A549 (cell line): ENCODE measurements around the gene JRKL.

Experiments used
- MYC ChIP-seq: IDR thresholded peaks from 2 replicates; pipeline ENCODE4 v1.6.1; 2012; ENCODE audit warnings: mild to moderate bottlenecking, inconsistent platforms, low read length, improper control_type of control experiment, borderline replicate concordance
- TF ChIP-seq, protein P1 (sequence below): fragments of >200 bp; sonication (Bioruptor Twin); formaldehyde crosslinking; IDR thresholded peaks from 3 replicates; pipeline ENCODE4 v1.5.1; 2016
- TF ChIP-seq, protein P2 (sequence below): fragments of >200 bp; sonication (Bioruptor Twin); formaldehyde crosslinking; IDR thresholded peaks from 3 replicates; pipeline ENCODE4 v1.6.1; 2016

GRCh38 chr11:96385187-96385586 is 4.6 kb upstream of the JRKL start:
- TF ChIP-seq, protein P1, sequence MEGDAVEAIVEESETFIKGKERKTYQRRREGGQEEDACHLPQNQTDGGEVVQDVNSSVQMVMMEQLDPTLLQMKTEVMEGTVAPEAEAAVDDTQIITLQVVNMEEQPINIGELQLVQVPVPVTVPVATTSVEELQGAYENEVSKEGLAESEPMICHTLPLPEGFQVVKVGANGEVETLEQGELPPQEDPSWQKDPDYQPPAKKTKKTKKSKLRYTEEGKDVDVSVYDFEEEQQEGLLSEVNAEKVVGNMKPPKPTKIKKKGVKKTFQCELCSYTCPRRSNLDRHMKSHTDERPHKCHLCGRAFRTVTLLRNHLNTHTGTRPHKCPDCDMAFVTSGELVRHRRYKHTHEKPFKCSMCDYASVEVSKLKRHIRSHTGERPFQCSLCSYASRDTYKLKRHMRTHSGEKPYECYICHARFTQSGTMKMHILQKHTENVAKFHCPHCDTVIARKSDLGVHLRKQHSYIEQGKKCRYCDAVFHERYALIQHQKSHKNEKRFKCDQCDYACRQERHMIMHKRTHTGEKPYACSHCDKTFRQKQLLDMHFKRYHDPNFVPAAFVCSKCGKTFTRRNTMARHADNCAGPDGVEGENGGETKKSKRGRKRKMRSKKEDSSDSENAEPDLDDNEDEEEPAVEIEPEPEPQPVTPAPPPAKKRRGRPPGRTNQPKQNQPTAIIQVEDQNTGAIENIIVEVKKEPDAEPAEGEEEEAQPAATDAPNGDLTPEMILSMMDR, result no peak
- no peak for TF ChIP-seq MYC
- TF ChIP-seq, protein P2, sequence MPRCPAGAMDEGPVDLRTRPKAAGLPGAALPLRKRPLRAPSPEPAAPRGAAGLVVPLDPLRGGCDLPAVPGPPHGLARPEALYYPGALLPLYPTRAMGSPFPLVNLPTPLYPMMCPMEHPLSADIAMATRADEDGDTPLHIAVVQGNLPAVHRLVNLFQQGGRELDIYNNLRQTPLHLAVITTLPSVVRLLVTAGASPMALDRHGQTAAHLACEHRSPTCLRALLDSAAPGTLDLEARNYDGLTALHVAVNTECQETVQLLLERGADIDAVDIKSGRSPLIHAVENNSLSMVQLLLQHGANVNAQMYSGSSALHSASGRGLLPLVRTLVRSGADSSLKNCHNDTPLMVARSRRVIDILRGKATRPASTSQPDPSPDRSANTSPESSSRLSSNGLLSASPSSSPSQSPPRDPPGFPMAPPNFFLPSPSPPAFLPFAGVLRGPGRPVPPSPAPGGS, result no peak
